IPS-18a (cell line): ENCODE measurements around the gene SUZ12.
A peak's percentile ranks its signal among the peaks of the same experiment; 100 is the strongest.
"Not testable (repeated sequence)": the region's sequence is repeated elsewhere in the genome, so short reads cannot be mapped to it uniquely, and the experiment has no call there.

Experiments used
- H3K27ac ChIP-seq: one replicate; pipeline ENCODE4 v1.5.1; 2013; ENCODE audit warnings: low read length
- H3K27me3 ChIP-seq: one replicate; pipeline ENCODE4 v1.6.1; 2013; ENCODE audit warnings: mild to moderate bottlenecking, low read length; ENCODE audit not compliant: control insufficient read depth, insufficient read depth
- H3K36me3 ChIP-seq: one replicate; pipeline ENCODE4 v1.6.1; 2013; ENCODE audit warnings: low read depth, low read length; ENCODE audit not compliant: control insufficient read depth
- H3K4me1 ChIP-seq: one replicate; pipeline ENCODE4 v1.6.1; 2013; ENCODE audit warnings: low read depth, low read length; ENCODE audit not compliant: control insufficient read depth
- H3K4me3 ChIP-seq: one replicate; pipeline ENCODE4 v1.5.1; 2013; ENCODE audit warnings: low read length
- H3K9ac ChIP-seq: one replicate; pipeline ENCODE4 v1.6.1; 2013; ENCODE audit warnings: mild to moderate bottlenecking, low read length, moderate library complexity
- H3K9me3 ChIP-seq: one replicate; pipeline ENCODE4 v1.6.1; 2013; ENCODE audit warnings: low read depth, low read length; ENCODE audit not compliant: control insufficient read depth

The SUZ12 gene

GRCh38 chr17:31936615-31937609, at the start of gene SUZ12:
TSS of gene SUZ12 (plus strand) at chr17:31937007. CDS start at chr17:31937247, 240 bp downstream.
- H3K27ac ChIP-seq, result peak within 1 kb of the TSS; percentile 38
- peak within 1 kb of the TSS; percentile 77 for H3K9ac ChIP-seq
- not testable (repeated sequence) for H3K9me3 ChIP-seq, H3K4me1 ChIP-seq, H3K36me3 ChIP-seq, H3K27me3 ChIP-seq
- H3K4me3 ChIP-seq, result peak within 1 kb of the TSS; percentile 81

DNA sequence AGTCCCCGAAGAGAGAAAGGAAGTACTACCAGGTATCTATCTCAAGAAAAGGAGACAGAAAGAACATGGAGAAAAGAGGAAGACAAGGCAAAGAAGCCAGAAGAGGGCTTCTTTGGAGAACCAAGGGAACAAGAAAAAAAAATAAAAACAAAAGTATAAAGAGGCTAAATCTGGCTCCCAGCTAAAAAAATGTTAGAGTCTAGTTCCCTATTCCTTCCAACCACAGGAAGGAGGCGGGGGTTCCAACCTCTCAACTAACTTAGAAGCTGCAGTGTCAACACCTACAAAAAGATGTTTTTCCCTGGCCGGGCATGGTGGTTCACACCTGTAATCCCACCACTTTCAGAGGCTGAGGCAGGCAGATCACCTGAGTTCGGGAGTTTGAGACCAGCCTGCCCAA, 48.7 kb upstream of the SUZ12 start:
- Histone ChIP-seq H3K9me3 (no peaks in the 10 kb centered on the region), H3K4me3 (no peak overlapping the region), H3K4me1 (no peaks in the 10 kb centered on the region), H3K27ac (no peak overlapping the region), H3K9ac (no peak overlapping the region), H3K27me3 (no peaks in the 10 kb centered on the region), H3K36me3 (peaks cover 82% of the 10 kb centered on the region)

DNA sequence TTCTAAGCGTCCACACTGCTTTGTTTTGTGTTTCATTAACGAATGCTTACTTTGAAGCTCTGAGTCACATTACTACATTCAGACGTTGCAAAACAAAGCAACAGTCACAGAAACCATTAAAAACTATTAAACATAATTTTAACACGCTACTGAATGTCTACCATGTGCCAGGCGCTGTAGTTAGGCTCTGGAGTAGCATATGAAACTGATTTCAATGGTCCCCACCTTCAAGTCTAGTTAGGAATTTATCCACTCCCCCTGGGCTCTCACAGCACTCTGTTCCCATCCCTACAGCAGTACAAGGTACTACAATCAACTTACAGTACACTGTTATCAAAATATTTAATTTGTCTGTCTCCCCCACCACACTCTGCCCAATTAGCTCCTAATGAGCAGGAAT, 35.9 kb upstream of the SUZ12 start:
- Histone ChIP-seq H3K27ac (peak overlapping the region; percentile 57), H3K9me3 (no peaks in the 10 kb centered on the region), H3K9ac (peak overlapping the region; percentile 95), H3K27me3 (no peaks in the 10 kb centered on the region), H3K4me3 (peak overlapping the region; percentile 98), H3K36me3 (peaks cover 26% of the 10 kb centered on the region), H3K4me1 (no peaks in the 10 kb centered on the region)

- Histone ChIP-seq H3K36me3 (peaks cover 13% of the 10 kb centered on the region), H3K27me3 (no peaks in the 10 kb centered on the region), H3K4me3 (no peak overlapping the region), H3K9me3 (no peaks in the 10 kb centered on the region), H3K4me1 (no peaks in the 10 kb centered on the region), H3K27ac (no peak overlapping the region), H3K9ac (no peak overlapping the region)
Measured at GRCh38 chr17:31902693-31903092, 34.1 kb upstream of the SUZ12 start.

DNA sequence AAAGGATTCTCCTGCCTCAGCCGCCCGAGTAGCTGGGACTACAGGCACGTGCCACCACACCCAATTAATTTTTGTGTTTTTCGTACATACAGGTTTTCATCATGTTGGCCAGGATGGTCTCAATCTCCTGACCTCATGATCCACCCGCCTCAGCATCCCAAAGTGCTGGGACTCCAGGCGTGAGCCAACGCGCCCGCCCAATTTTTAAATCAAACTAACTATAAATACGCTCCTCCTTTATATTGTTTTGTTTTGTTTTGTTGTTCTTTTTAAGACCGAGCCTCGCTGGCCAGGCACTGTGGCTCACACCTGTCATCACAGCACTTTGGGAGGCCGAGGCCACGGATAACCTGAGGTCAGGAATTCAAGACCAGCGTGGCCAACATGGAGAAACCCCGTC, 33.4 kb upstream of the SUZ12 start:
- Histone ChIP-seq H3K27ac (no peak overlapping the region), H3K9me3 (no peaks in the 10 kb centered on the region), H3K9ac (no peak overlapping the region), H3K36me3 (peaks cover 11% of the 10 kb centered on the region), H3K4me3 (no peak overlapping the region), H3K27me3 (no peaks in the 10 kb centered on the region), H3K4me1 (no peaks in the 10 kb centered on the region)

- H3K9me3 ChIP-seq, result no peaks in the 10 kb centered on the region
- no peak overlapping the region for H3K27ac ChIP-seq
- H3K36me3 ChIP-seq, result no peaks in the 10 kb centered on the region
- no peaks in the 10 kb centered on the region for H3K27me3 ChIP-seq
- H3K9ac ChIP-seq, result no peak overlapping the region
- no peaks in the 10 kb centered on the region for H3K4me1 ChIP-seq
- H3K4me3 ChIP-seq, result no peak overlapping the region
Measured at GRCh38 chr17:31907342-31907962, 29.4 kb upstream of the SUZ12 start.

DNA sequence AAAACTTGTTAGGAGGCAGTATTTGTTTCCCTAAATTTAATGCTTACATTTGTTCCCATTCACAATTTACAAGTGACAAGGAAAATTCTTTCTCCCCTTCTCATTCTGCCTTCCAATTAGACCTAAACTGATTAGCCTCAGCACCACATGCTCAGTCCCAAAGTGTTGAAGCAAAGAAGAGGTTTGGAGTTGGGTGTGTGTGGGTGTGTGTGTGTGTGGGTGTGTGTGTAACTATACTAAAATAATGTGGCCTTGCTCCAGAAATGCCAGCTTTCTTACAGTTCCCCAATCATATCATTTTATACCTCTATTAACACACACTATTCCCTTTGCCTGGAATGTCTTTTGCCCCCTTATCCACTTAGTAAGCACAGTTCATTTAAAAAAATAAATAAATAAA, 28.4 kb upstream of the SUZ12 start:
- no peaks in the 10 kb centered on the region for H3K9me3 ChIP-seq
- H3K36me3 ChIP-seq, result no peaks in the 10 kb centered on the region
- H3K4me1 ChIP-seq, result no peaks in the 10 kb centered on the region
- no peak overlapping the region for H3K9ac ChIP-seq
- H3K27me3 ChIP-seq, result no peaks in the 10 kb centered on the region
- no peak overlapping the region for H3K27ac ChIP-seq
- H3K4me3 ChIP-seq, result no peak overlapping the region

DNA sequence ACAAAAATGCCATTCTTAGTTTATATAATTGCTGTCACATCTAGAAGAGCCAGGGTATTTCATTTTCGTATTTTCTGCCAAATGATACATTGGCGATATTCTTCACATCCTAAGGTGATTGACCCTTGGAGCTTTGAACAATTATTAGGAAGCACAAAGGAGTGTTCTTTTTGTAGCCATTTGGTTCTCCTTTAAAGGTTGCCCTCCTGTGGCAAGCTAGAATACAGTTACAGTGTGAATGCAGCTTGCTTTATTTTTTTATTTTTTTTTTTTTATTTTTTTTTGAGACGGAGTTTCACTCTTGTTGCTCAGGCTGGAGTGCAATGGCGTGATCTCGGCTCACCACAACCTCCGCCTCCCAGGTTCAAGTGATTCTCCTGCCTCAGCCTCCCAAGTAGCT, 24.1 kb upstream of the SUZ12 start:
- H3K9me3 ChIP-seq, H3K27ac ChIP-seq, H3K27me3 ChIP-seq, H3K4me3 ChIP-seq, H3K9ac ChIP-seq, H3K36me3 ChIP-seq, H3K4me1 ChIP-seq: not testable (repeated sequence)

- Histone ChIP-seq H3K27ac (no peak overlapping the region), H3K9me3 (no peaks in the 10 kb centered on the region), H3K4me1 (no peaks in the 10 kb centered on the region), H3K4me3 (no peak overlapping the region), H3K9ac (no peak overlapping the region), H3K36me3 (no peaks in the 10 kb centered on the region), H3K27me3 (no peaks in the 10 kb centered on the region)
Measured at GRCh38 chr17:31915456-31916100, 21.2 kb upstream of the SUZ12 start.

DNA sequence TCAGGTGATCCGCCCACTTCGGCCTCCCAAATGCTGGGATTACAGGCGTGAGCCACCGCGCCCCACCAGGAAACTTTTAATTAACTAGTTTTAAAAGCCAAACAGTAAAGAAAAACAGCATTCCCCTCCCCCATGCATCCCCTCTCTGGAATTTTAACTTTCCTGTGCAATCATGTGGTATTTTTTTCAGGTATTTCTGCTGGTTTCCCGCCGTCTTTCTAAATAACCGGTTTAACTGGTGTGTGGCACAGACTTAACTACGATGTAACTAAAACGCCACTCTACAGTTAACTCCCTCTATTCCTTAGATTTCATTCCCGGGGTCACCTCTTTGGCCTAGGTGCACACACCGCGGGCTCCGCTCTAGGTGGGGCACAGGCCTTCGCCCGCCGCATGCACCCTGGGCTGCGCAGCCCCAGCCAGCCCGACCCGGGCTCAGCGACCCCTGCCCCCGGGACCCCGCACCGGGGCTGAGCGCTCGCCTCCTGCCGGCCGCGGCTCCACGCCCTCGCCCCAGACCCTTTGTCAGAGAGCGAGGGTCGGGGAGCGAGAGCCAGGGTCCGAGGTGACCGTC, 20.2 kb upstream of the SUZ12 start:
- Histone ChIP-seq H3K36me3 (no peaks in the 10 kb centered on the region), H3K9ac (no peak overlapping the region), H3K9me3 (no peaks in the 10 kb centered on the region), H3K27me3 (no peaks in the 10 kb centered on the region), H3K4me1 (no peaks in the 10 kb centered on the region), H3K4me3 (no peak overlapping the region), H3K27ac (no peak overlapping the region)

GRCh38 chr17:31917065-31917529, 19.7 kb upstream of the SUZ12 start:
- no peaks in the 10 kb centered on the region for H3K36me3 ChIP-seq
- no peaks in the 10 kb centered on the region for H3K27me3 ChIP-seq
- no peak overlapping the region for H3K9ac ChIP-seq
- H3K27ac ChIP-seq, result no peak overlapping the region
- H3K4me1 ChIP-seq, result no peaks in the 10 kb centered on the region
- H3K9me3 ChIP-seq, result no peaks in the 10 kb centered on the region
- no peak overlapping the region for H3K4me3 ChIP-seq
